GM23338 (cell line): Measurements from ENCODE around the gene IVD. TPM values are rescaled to one million over a fixed set of nuclear protein-coding genes. Genes with fewer than 3 reads are reported as not detected.

Experiments used
- ATAC-seq: fragments of 200-7000 bp; cut with Tn5 transposase; 3 replicates; pipeline ENCODE4 v1.9.1; 2020
- DNase-seq: peaks from one replicate; pipeline ENCODE4 v3.0.0-alpha.2; 2015; ENCODE audit warnings: low spot score
- H2AFZ ChIP-seq: fragments of 200-600 bp; sonication (generic); 2 replicates; pipeline ENCODE4 v1.8.0; 2016; ENCODE audit warnings: antibody characterized with exemption, mild to moderate bottlenecking, moderate library complexity
- H3F3A ChIP-seq: fragments of 200-600 bp; sonication (generic); replicated peaks from 2 replicates; pipeline ENCODE4 v1.8.0; 2017; ENCODE audit warnings: antibody characterized with exemption, mixed run types, low read depth
- H3K27ac ChIP-seq: fragments of 200-600 bp; sonication (generic); 2 replicates; pipeline ENCODE4 v1.6.1; 2016; ENCODE audit warnings: low read depth
- H3K27me3 ChIP-seq: fragments of 200-600 bp; sonication (generic); 2 replicates; pipeline ENCODE4 v1.8.0; 2016; ENCODE audit warnings: mild to moderate bottlenecking, mixed run types, moderate library complexity; ENCODE audit not compliant: insufficient read depth
- H3K36me3 ChIP-seq: fragments of 200-600 bp; sonication (generic); 2 replicates; pipeline ENCODE4 v1.8.0; 2016; ENCODE audit warnings: mild to moderate bottlenecking; ENCODE audit not compliant: insufficient read depth
- H3K4me1 ChIP-seq: fragments of 200-600 bp; sonication (generic); 2 replicates; pipeline ENCODE4 v1.8.0; 2016; ENCODE audit warnings: mild to moderate bottlenecking, moderate library complexity; ENCODE audit not compliant: insufficient read depth
- H3K4me2 ChIP-seq: fragments of 200-600 bp; sonication (generic); 2 replicates; pipeline ENCODE4 v1.7.1; 2017; ENCODE audit warnings: mixed run types
- H3K4me3 ChIP-seq: fragments of 200-600 bp; sonication (generic); 2 replicates; pipeline ENCODE4 v1.6.1; 2016; ENCODE audit warnings: mixed run types
- H3K79me2 ChIP-seq: fragments of 200-600 bp; sonication (generic); replicated peaks from 2 replicates; pipeline ENCODE4 v1.8.0; 2017; ENCODE audit warnings: mild to moderate bottlenecking; ENCODE audit not compliant: insufficient read depth
- H3K9me2 ChIP-seq: fragments of 200-600 bp; sonication (generic); 2 replicates; pipeline ENCODE4 v1.8.0; 2017; ENCODE audit not compliant: insufficient read depth
- H4K20me1 ChIP-seq: fragments of 200-600 bp; sonication (generic); replicated peaks from 2 replicates; pipeline ENCODE4 v1.8.0; 2017; ENCODE audit warnings: mild to moderate bottlenecking; ENCODE audit not compliant: insufficient read depth
- H3K27ac Mint-ChIP-seq: 2 replicates; pipeline ENCODE4 v1.8.0; 2020; ENCODE audit warnings: inconsistent platforms, mild to moderate bottlenecking, moderate library complexity, mixed read lengths
- H3K27me3 Mint-ChIP-seq: 3 replicates; pipeline ENCODE4 v1.8.0; 2022; ENCODE audit warnings: low read depth, mild to moderate bottlenecking, moderate library complexity, mixed read lengths, inconsistent platforms; ENCODE audit not compliant: insufficient read depth, poor library complexity
- H3K36me3 Mint-ChIP-seq: 3 replicates; pipeline ENCODE4 v1.8.0; 2021; ENCODE audit warnings: low read depth, mild to moderate bottlenecking, inconsistent platforms, moderate library complexity, mixed read lengths
- H3K4me1 Mint-ChIP-seq: 3 replicates; pipeline ENCODE4 v1.8.0; 2020; ENCODE audit warnings: mild to moderate bottlenecking, inconsistent platforms, mixed read lengths
- H3K4me3 Mint-ChIP-seq: 3 replicates; pipeline ENCODE4 v1.8.0; 2021; ENCODE audit warnings: moderate library complexity, mild to moderate bottlenecking, inconsistent platforms, mixed read lengths
- H3K9me3 Mint-ChIP-seq: 3 replicates; pipeline ENCODE4 v1.8.0; 2020; ENCODE audit warnings: moderate library complexity, mild to moderate bottlenecking, inconsistent platforms, mixed read lengths
- CREB1 ChIP-seq: fragments of 250-450 bp; sonication (Bioruptor Pico); IDR thresholded peaks from 2 replicates; pipeline ENCODE4 v1.5.0; 2020; ENCODE audit warnings: low read depth, mild to moderate bottlenecking, moderate library complexity
- CTCF ChIP-seq, 2 experiments: fragments of 200-600 bp in 1 of 2; sonication (generic) in 1 of 2; conservative IDR thresholded peaks; 2 replicates each; pipeline versions ENCODE4 v1.5.1 to v1.6.1; 2016 to 2017; ENCODE audit warnings: antibody characterized with exemption in 2 of 2, low read depth in 2 of 2, mild to moderate bottlenecking in 2 of 2, moderate library complexity in 1 of 2
- ETS1 ChIP-seq: IDR thresholded peaks from 2 replicates; pipeline ENCODE4 v1.6.1; 2016; ENCODE audit warnings: antibody characterized with exemption
- EZH2 ChIP-seq: fragments of 200-600 bp; sonication (generic); IDR thresholded peaks from one replicate; pipeline ENCODE4 v1.8.0; 2017; ENCODE audit warnings: antibody characterized with exemption, mild to moderate bottlenecking, low read depth; ENCODE audit not compliant: unreplicated experiment
- EZH2phosphoT487 ChIP-seq: fragments of 200-600 bp; sonication (generic); IDR thresholded peaks from one replicate; pipeline ENCODE4 v1.8.1; 2018; ENCODE audit warnings: antibody characterized with exemption; ENCODE audit not compliant: unreplicated experiment
- JUNB ChIP-seq: IDR thresholded peaks from one replicate; pipeline ENCODE4 v1.6.1; 2016; ENCODE audit warnings: antibody characterized with exemption; ENCODE audit not compliant: unreplicated experiment
- POLR2AphosphoS5 ChIP-seq: IDR thresholded peaks from 2 replicates; pipeline ENCODE4 v1.6.1; 2016; ENCODE audit warnings: antibody characterized with exemption, low read depth
- STAT1 ChIP-seq: IDR thresholded peaks from one replicate; pipeline ENCODE4 v1.6.1; 2016; ENCODE audit warnings: antibody characterized with exemption; ENCODE audit not compliant: unreplicated experiment
- ZNF114 ChIP-seq: fragments of 250-450 bp; sonication (Bioruptor Pico); IDR thresholded peaks from 2 replicates; pipeline ENCODE4 v1.5.0; 2020; ENCODE audit warnings: mild to moderate bottlenecking, moderate library complexity
- ZNF462 ChIP-seq: fragments of 250-450 bp; sonication (Bioruptor Pico); IDR thresholded peaks from 2 replicates; pipeline ENCODE4 v1.5.0; 2020; ENCODE audit warnings: mild to moderate bottlenecking, moderate library complexity
- polyA plus RNA-seq: library from polyadenylated mRNA; unstranded; fragments of >200 nt; fragmentation: Nextera tagmentation; extraction: Ambion mirVana; gene quantifications from 2 replicates; pipeline ENCODE4 v1.2.1, GENCODE V29; 2016
- total RNA-seq: library from RNA; depleted of rRNA; stranded (reverse); fragments of >200 nt; shearing (Covaris generic); gene quantifications from 2 replicates; pipeline ENCODE4 v1.2.3, GENCODE V29; 2014

The IVD gene
- total and polyA plus RNA-seq, 2 experiments from 2014 or later = 54.1 to 75.4 TPM

- peaks cover 31% of the 10 kb centered on the region for H3K27me3 ChIP-seq
- H4K20me1 ChIP-seq = no peaks in the 10 kb centered on the region
- no peak overlapping the region for H3K4me2 ChIP-seq
- no peak overlapping the region for H2AFZ ChIP-seq
- no peak overlapping the region for H3K4me3 ChIP-seq
- H3K36me3 ChIP-seq = no peaks in the 10 kb centered on the region
- H3K27ac Mint-ChIP-seq = no peak overlapping the region
- no peaks in the 10 kb centered on the region for H3K79me2 ChIP-seq
- no peak overlapping the region for H3K4me3 Mint-ChIP-seq
- H3K4me1 ChIP-seq = peaks cover 6% of the 10 kb centered on the region; the same call in 1 of the 2 replicates
- H3F3A ChIP-seq = peaks cover 10% of the 10 kb centered on the region; the same call in 1 of the 2 replicates
- H3K36me3 Mint-ChIP-seq = no peaks in the 10 kb centered on the region; the same call in 2 of the 3 replicates
- no peaks in the 10 kb centered on the region for H3K9me2 ChIP-seq
- TF ChIP-seq STAT1 (no peak), EZH2phosphoT487 (no peak), CTCF (conservative IDR thresholded peaks at IDR 0.05; ENCODE audit: low read depth in 2 of 2) (no peak)
- DNase-seq = no peak
- no peak overlapping the region for H3K27ac ChIP-seq
- ATAC-seq = no peak
- H3K27me3 Mint-ChIP-seq = peaks cover 26% of the 10 kb centered on the region
- H3K4me1 Mint-ChIP-seq = peaks cover 14% of the 10 kb centered on the region
- H3K9me3 Mint-ChIP-seq = peaks cover 3% of the 10 kb centered on the region; the same call in 2 of the 3 replicates
Measured at GRCh38 chr15:40363611-40364010, 42.0 kb upstream of the IVD start.

- H3K36me3 ChIP-seq = no peaks in the 10 kb centered on the region
- peaks cover 30% of the 10 kb centered on the region for H3K27me3 Mint-ChIP-seq
- no peak for ATAC-seq
- H3K4me3 Mint-ChIP-seq = no peak overlapping the region
- H3K27me3 ChIP-seq = peaks cover 34% of the 10 kb centered on the region
- peaks cover under 1% of the 10 kb centered on the region; the same call in 1 of the 2 replicates for H3K4me1 ChIP-seq
- no peaks in the 10 kb centered on the region; the same call in 2 of the 3 replicates for H3K36me3 Mint-ChIP-seq
- no peak overlapping the region for H3K4me3 ChIP-seq
- no peak overlapping the region for H3K27ac Mint-ChIP-seq
- no peak overlapping the region for H3K4me2 ChIP-seq
- no peaks in the 10 kb centered on the region for H3K9me2 ChIP-seq
- peaks cover 2% of the 10 kb centered on the region; the same call in 2 of the 3 replicates for H3K9me3 Mint-ChIP-seq
- H3F3A ChIP-seq = peaks cover 3% of the 10 kb centered on the region; the same call in 1 of the 2 replicates
- peaks cover 12% of the 10 kb centered on the region for H3K4me1 Mint-ChIP-seq
- H2AFZ ChIP-seq = no peak overlapping the region
- DNase-seq = no peak
- H3K27ac ChIP-seq = no peak overlapping the region
- no peaks in the 10 kb centered on the region for H3K79me2 ChIP-seq
- no peaks in the 10 kb centered on the region for H4K20me1 ChIP-seq
- TF ChIP-seq CREB1 (CRISPR knock-in tag) (no peak), STAT1 (no peak), CTCF (conservative IDR thresholded peaks at IDR 0.05; ENCODE audit: low read depth in 2 of 2) (no peak), EZH2 (no peak), JUNB (no peak), EZH2phosphoT487 (no peak), ETS1 (no peak), POLR2AphosphoS5 (no peak), ZNF462 (CRISPR knock-in tag) (no peak), ZNF114 (no peak)
Measured at GRCh38 chr15:40364251-40364650, 41.3 kb upstream of the IVD start.
